ENCODE data around the gene KIRREL1. TPM values are rescaled to one million over a fixed set of nuclear protein-coding genes. Genes with fewer than 3 reads are reported as not detected.

Gene KIRREL1
- polyA plus RNA-seq, 1 experiment, result 42.3 TPM

DNA sequence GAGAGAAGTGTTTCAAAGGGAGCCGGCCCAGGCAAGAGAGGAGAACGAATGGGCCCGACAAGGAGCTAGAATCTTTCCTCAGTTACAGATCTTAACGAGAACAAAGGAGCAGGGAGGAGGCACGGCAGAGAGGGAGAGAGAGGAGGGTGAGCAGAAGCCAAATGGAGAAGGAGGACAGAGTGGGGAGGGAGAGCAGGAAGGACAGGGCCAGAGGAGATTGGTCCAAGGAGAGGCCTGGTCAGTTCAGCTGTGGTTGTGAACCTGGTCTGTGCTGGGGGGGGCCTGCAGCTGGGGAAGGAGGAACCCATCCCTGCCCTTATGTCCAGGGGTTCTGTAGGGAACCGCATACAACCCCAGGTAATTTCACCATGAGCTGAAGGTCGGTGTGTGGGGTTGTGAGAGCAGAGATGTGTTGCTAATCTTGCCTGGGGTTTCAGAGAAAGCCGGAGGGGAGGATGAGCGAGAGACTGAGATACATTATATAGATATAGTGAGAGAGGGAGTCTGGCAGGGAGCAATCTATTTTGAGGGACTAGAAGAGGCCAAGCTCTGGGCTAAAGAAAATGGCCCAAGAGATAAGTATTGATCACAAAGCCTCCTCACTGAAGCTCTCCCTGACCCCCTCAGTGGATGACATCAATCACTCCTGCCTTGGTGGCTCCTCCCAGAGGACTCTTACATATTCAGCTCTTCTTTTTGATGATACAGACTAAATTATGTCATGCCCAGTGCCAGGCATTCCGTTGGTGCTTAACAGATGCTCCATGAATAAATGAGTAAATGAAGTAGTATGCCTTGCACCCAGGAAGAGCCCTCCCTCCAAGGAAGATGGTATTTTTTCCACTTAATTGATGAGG lies 123.1 kb downstream of the KIRREL1 start:
- Histone ChIP-seq H3K4me3 (ENCODE audit: low read depth, low read length) (no peak overlapping the region), H3K27me3 (ENCODE audit: control insufficient read depth, insufficient read depth, low read length) (peaks cover 22% of the 10 kb centered on the region), H3K27ac (ENCODE audit: low read depth, low read length) (no peak overlapping the region), H3K9me3 (ENCODE audit: control insufficient read depth, insufficient read depth, low read length) (no peaks in the 10 kb centered on the region)
- DNase-seq (ENCODE audit: low read depth, low spot score), result no peak
- ChIA-PET CTCF (interaction anchor here (0.7 to 23.1 kb wide), 22 partner anchors 8 to 1260 kb away, joined by 3 to 1031 read pairs (median 4); partner anchors contain the start of gene KIRREL1), POLR2A (no interaction called here)
- TF ChIP-seq, protein P1, sequence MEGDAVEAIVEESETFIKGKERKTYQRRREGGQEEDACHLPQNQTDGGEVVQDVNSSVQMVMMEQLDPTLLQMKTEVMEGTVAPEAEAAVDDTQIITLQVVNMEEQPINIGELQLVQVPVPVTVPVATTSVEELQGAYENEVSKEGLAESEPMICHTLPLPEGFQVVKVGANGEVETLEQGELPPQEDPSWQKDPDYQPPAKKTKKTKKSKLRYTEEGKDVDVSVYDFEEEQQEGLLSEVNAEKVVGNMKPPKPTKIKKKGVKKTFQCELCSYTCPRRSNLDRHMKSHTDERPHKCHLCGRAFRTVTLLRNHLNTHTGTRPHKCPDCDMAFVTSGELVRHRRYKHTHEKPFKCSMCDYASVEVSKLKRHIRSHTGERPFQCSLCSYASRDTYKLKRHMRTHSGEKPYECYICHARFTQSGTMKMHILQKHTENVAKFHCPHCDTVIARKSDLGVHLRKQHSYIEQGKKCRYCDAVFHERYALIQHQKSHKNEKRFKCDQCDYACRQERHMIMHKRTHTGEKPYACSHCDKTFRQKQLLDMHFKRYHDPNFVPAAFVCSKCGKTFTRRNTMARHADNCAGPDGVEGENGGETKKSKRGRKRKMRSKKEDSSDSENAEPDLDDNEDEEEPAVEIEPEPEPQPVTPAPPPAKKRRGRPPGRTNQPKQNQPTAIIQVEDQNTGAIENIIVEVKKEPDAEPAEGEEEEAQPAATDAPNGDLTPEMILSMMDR (IDR thresholded peaks at IDR 0.05; ENCODE audit: low read depth, low read length), result no peak

DNA sequence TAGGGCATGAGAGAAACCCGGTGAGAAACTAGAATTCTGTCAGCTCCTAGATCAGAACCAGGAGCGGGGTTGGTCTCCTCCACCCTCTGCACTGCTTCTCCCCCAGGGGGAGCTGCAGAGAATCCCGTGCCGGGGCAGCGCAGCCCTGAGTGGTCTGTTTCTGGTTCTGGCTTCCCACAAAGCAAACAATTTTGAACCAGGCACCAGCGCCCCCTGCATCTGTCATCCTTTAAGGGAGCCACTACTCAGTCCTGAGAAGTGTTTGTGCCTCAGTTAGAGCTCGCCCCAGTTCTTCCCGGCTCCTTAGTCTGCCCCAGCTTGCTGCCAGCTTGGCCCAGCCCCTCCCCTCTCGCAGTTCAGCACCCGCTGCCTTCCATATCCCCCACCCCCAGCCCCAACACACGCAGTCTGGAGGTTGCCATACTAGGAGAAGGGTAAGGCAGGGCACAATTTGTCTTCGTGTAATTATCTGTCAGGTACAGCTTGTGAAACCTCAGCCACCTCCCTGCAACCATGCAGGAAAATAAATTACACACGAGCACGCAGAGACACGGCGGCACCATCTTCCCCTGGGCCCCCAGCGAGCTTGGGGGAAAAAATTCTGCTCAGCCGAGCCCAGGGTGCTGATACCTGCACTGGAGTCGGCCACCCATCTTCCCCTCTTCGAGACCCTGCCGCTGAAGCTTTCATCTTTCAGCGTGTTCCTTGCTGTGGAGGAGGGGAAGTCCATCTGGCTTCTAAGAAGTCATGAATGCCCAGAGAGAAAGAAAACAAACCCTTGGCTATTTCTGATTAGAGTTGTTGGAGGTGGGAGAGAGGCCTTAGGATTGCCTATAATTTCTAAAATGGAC lies 124.6 kb downstream of the KIRREL1 start:
- Histone ChIP-seq H3K27ac (ENCODE audit: low read depth, low read length) (no peak overlapping the region), H3K4me3 (ENCODE audit: low read depth, low read length) (peak overlapping the region; percentile 36), H3K9me3 (ENCODE audit: control insufficient read depth, insufficient read depth, low read length) (no peaks in the 10 kb centered on the region), H3K27me3 (ENCODE audit: control insufficient read depth, insufficient read depth, low read length) (peaks cover 20% of the 10 kb centered on the region)
- TF ChIP-seq, protein P1 (IDR thresholded peaks at IDR 0.05; ENCODE audit: low read depth, low read length), result peak; percentile 80
- ChIA-PET CTCF (interaction anchor here (0.5 to 23.1 kb wide), 33 partner anchors 10 to 958 kb away, joined by 3 to 1031 read pairs (median 4); partner anchors contain the start of gene KIRREL1), POLR2A (interaction anchor here (0.5 to 0.9 kb wide), 3 partner anchors 32 to 149 kb away, joined by 3 to 4 read pairs (median 3); no protein-coding TSS in a partner anchor)
- no peak for DNase-seq (ENCODE audit: low read depth, low spot score)

DNA sequence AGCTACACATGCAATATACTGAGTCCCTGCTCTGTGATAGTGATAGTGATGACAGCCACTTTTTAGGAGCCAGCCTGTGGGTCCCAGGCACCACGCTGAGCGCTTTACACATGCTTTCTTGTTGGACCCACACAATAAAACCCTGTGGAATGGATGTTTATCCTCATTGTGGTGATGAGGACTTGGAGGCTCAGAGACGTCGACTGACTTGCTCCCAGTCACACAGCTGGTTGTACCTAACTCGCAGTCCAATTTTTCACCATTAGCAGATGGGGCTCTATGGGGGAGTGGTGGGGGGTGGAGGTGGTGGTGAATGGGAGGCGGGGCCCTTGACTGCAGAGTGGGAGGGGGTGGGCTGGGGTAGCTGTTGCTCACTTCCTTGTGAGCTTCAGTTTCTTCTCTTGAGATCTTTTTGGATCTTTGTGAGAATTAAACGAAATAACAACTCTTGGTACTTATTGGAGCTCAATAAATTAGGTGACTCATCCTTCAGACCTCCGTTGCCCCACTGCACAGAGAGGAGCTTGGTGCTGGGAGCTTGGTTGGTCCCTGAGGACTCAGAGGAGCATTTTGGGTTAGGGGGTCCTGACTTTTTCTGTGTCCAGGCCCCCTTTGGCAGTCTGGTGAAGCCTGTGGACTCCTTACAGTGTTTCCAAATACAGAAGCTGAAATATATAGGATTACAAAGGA lies 125.4 kb downstream of the KIRREL1 start:
- TF ChIP-seq, protein P1 (IDR thresholded peaks at IDR 0.05; ENCODE audit: low read depth, low read length), result no peak
- POLR2A ChIA-PET, result interaction anchor here (0.9 kb wide), 2 partner anchors 31 to 150 kb away, joined by 3 to 4 read pairs; no protein-coding TSS in a partner anchor
- H3K4me3 ChIP-seq (ENCODE audit: low read depth, low read length), result no peak overlapping the region

DNA sequence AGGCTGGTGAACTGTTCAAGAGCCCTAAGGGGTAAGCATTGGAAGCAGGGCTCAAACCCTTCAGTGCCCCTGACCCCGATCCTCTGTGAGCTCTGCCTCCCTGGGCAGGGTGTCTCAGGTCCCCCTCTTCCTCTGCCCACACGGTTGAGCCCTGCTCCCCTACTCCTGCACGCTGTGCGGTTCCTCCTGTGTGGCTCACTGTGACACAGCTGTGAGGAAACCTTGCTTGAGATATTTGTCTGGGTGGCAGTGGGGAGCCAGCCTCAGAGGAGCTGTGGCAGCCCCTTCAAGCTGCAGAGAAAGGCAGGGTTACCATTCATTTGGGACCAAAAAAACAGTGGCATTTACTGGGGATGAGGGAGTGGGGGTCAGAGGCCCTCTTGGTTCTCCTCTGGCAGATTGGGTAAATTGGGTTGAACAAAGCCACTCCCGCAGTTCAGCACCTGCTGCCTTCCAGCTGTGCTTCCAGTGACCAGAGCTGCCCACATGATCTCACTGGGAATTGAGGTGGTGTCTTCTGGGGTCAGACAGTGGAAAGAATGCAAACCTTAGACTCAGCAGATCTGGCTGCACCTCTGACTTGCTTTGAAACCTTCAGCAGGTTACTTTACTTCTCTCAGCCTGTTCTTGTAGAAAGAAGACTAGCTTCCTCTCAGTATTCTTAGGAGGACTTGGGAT lies 126.7 kb downstream of the KIRREL1 start:
- Histone ChIP-seq H3K27ac (ENCODE audit: low read depth, low read length) (no peak overlapping the region), H3K9me3 (ENCODE audit: control insufficient read depth, insufficient read depth, low read length) (no peaks in the 10 kb centered on the region), H3K4me3 (ENCODE audit: low read depth, low read length) (no peak overlapping the region), H3K27me3 (ENCODE audit: control insufficient read depth, insufficient read depth, low read length) (peaks cover 29% of the 10 kb centered on the region)
- ChIA-PET CTCF (interaction anchor here (0.5 to 23.1 kb wide), 11 partner anchors 10 to 878 kb away, joined by 3 to 1031 read pairs (median 3); partner anchors contain the start of gene KIRREL1), POLR2A (interaction anchor here (0.6 kb wide), 1 partner anchor 115 kb away, joined by 3 read pairs; no protein-coding TSS in a partner anchor)
- DNase-seq (ENCODE audit: low read depth, low spot score), result no peak
- TF ChIP-seq, protein P1 (IDR thresholded peaks at IDR 0.05; ENCODE audit: low read depth, low read length), result no peak

More for the DNA sequence above, 125.4 kb downstream of the KIRREL1 start:
- Histone ChIP-seq H3K27me3 (ENCODE audit: control insufficient read depth, insufficient read depth, low read length) (peaks cover 26% of the 10 kb centered on the region), H3K27ac (ENCODE audit: low read depth, low read length) (no peak overlapping the region), H3K9me3 (ENCODE audit: control insufficient read depth, insufficient read depth, low read length) (no peaks in the 10 kb centered on the region)
- CTCF ChIA-PET, result interaction anchor here (0.7 to 23.1 kb wide), 17 partner anchors 8 to 360 kb away, joined by 3 to 1031 read pairs (median 5); partner anchors contain the start of gene KIRREL1
- no peak for DNase-seq (ENCODE audit: low read depth, low spot score)
